Bronchial epithelial cell (primary cell): Measurements from ENCODE around the gene SOWAHC. TPM values are rescaled to one million over a fixed set of nuclear protein-coding genes. Genes with fewer than 3 reads are reported as not detected.

ENCODE experiments used
- DNase-seq: peaks from one replicate; pipeline ENCODE4 v3.0.0-alpha.2; 2010; ENCODE audit warnings: low read depth
- FAIRE-seq: peaks from 2 replicates; lab custom pipeline; 2011; peaks lifted over from hg19 to GRCh38; lab: Jason Lieb, UNC
- H3K27me3 ChIP-seq: 2 replicates; pipeline ENCODE4 v1.5.1; 2011; ENCODE audit warnings: low read length; ENCODE audit not compliant: control insufficient read depth, insufficient read depth
- H3K36me3 ChIP-seq: 2 replicates; pipeline ENCODE4 v1.5.1; 2011; ENCODE audit warnings: low read length; ENCODE audit not compliant: control insufficient read depth, insufficient read depth
- H3K4me3 ChIP-seq: 2 replicates; pipeline ENCODE4 v1.5.1; 2011; ENCODE audit warnings: mild to moderate bottlenecking, low read depth, low read length, control low read depth
- CTCF ChIP-seq: IDR thresholded peaks from 2 replicates; pipeline ENCODE4 v1.5.1; 2011; ENCODE audit warnings: mild to moderate bottlenecking, moderate library complexity, low read length, control low read depth, inconsistent platforms; ENCODE audit not compliant: insufficient read depth, severe bottlenecking
- total RNA-seq: library from RNA; depleted of rRNA; stranded (reverse); fragments of >200 nt; gene quantifications from 2 replicates; pipeline ENCODE4 v1.2.1, GENCODE V29; 2014

Gene SOWAHC
- total RNA-seq, 1 donor from 2014 or later = 48.4 TPM

GRCh38 chr2:109613081-109613921 lies 863 bp upstream of the SOWAHC start:
- DNase-seq (peak; percentile 39), FAIRE-seq (no peak)
- no peaks in the 10 kb centered on the region for H3K36me3 ChIP-seq
- H3K4me3 ChIP-seq = peak overlapping the region; percentile 71
- TF ChIP-seq CTCF = no peak
- no peaks in the 10 kb centered on the region for H3K27me3 ChIP-seq

- no peak for TF ChIP-seq CTCF
- FAIRE-seq = no peak
Measured at GRCh38 chr2:109614715-109615636, 812 bp downstream of the SOWAHC start.

GRCh38 chr2:109615637-109616144 lies 1.5 kb downstream of the SOWAHC start:
- FAIRE-seq = no peak
- Histone ChIP-seq H3K4me3 (peak overlapping the region; percentile 71), H3K27me3 (no peaks in the 10 kb centered on the region), H3K36me3 (no peaks in the 10 kb centered on the region)
- DNase-seq = no peak
- peak; percentile 51 for TF ChIP-seq CTCF

More at GRCh38 chr2:109614715-109615636, 812 bp downstream of the SOWAHC start:
- no peaks in the 10 kb centered on the region for H3K27me3 ChIP-seq
- peak overlapping the region; percentile 71 for H3K4me3 ChIP-seq
- no peak for DNase-seq
- no peaks in the 10 kb centered on the region for H3K36me3 ChIP-seq

GRCh38 chr2:109616184-109616583 lies 2.0 kb downstream of the SOWAHC start:
- Histone ChIP-seq H3K27me3 (no peaks in the 10 kb centered on the region), H3K4me3 (peak overlapping the region; percentile 71), H3K36me3 (no peaks in the 10 kb centered on the region)
- DNase-seq = no peak
- TF ChIP-seq CTCF = no peak
- FAIRE-seq = no peak

- DNase-seq (no peak), FAIRE-seq (no peak)
- no peaks in the 10 kb centered on the region for H3K36me3 ChIP-seq
- no peak overlapping the region for H3K4me3 ChIP-seq
- no peak for TF ChIP-seq CTCF
- no peaks in the 10 kb centered on the region for H3K27me3 ChIP-seq
Measured at GRCh38 chr2:109619032-109619615, 5.0 kb downstream of the SOWAHC start.
